Retinal pigment epithelial cell (primary cell): ENCODE data around the gene LIPJ.
A peak's percentile ranks its signal among the peaks of the same experiment; 100 is the strongest.

Source experiments
- DNase-seq: peaks from one replicate; pipeline ENCODE4 v3.0.0-alpha.2; 2010; ENCODE audit warnings: low read depth
- H3K4me3 ChIP-seq: 2 replicates; pipeline ENCODE4 v1.5.1; 2011; ENCODE audit warnings: mild to moderate bottlenecking, low read length, control low read depth, moderate library complexity
- TF ChIP-seq, protein P1 (sequence below): conservative IDR thresholded peaks from 2 replicates; pipeline ENCODE4 v1.5.1; 2011; ENCODE audit warnings: low read depth, low read length, control low read depth, inconsistent platforms

LIPJ gene

DNA sequence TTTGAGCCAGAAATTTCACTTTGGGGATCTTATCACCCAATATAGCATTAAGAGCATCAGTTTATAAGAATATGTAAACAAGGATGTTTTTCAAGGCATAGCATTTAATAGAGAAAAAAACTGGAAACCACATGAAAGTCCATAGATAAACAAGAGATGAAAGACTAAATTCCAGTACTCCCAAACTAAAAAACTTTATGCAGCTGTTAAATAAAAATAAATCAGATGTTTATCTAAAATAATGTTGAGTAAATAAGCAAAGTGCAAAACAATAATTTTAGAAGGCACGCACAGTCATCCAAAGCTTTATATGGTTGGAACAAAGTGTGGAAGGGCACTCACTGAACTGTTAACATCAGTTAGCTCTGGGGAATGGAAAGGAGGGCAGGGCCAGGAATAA, 24.4 kb upstream of the LIPJ start:
- TF ChIP-seq, protein P1, sequence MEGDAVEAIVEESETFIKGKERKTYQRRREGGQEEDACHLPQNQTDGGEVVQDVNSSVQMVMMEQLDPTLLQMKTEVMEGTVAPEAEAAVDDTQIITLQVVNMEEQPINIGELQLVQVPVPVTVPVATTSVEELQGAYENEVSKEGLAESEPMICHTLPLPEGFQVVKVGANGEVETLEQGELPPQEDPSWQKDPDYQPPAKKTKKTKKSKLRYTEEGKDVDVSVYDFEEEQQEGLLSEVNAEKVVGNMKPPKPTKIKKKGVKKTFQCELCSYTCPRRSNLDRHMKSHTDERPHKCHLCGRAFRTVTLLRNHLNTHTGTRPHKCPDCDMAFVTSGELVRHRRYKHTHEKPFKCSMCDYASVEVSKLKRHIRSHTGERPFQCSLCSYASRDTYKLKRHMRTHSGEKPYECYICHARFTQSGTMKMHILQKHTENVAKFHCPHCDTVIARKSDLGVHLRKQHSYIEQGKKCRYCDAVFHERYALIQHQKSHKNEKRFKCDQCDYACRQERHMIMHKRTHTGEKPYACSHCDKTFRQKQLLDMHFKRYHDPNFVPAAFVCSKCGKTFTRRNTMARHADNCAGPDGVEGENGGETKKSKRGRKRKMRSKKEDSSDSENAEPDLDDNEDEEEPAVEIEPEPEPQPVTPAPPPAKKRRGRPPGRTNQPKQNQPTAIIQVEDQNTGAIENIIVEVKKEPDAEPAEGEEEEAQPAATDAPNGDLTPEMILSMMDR = no peak
- no peak for DNase-seq
- no peak overlapping the region for H3K4me3 ChIP-seq

DNA sequence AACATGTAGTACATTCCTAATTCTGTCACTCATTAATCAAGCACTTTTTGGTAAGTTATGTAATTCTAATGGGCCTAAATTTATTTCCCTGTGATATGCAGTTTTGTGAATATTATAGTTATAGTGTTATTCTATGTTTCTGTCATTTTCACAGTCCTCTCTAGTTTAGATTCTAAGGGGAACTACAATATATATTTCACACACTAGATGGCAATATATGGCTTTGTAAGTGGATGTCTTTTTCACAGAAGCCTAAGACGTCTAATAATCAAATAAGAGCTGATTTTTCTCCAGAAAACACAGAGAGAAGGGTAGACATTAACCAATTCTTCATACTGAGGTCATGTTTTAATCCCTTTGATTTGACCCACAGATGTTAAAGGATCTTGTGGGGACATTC, 21.5 kb upstream of the LIPJ start:
- no peak overlapping the region for H3K4me3 ChIP-seq
- DNase-seq = no peak
- TF ChIP-seq, protein P1 = peak; percentile 41

DNA sequence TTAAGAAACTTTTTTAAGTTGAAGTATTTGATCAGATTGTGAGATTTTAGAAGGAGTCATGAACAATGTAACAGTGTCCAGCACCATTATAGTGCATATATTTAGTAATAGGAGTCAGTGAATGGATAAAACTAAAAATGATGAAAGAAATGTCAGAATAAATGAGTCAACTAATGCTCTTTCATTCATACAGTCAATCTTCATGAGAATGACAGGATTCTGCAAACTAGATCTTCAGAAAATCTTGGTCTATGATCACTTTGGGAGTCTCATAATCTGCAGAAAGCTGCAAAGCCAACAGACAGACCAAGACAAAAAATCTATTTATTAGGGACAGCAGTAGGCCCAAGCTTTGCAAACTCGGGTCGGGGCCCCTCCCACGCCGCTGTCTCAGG, 4.2 kb upstream of the LIPJ start:
- no peak for DNase-seq
- peak overlapping the region; percentile 54 for H3K4me3 ChIP-seq
- TF ChIP-seq, protein P1 = no peak

DNA sequence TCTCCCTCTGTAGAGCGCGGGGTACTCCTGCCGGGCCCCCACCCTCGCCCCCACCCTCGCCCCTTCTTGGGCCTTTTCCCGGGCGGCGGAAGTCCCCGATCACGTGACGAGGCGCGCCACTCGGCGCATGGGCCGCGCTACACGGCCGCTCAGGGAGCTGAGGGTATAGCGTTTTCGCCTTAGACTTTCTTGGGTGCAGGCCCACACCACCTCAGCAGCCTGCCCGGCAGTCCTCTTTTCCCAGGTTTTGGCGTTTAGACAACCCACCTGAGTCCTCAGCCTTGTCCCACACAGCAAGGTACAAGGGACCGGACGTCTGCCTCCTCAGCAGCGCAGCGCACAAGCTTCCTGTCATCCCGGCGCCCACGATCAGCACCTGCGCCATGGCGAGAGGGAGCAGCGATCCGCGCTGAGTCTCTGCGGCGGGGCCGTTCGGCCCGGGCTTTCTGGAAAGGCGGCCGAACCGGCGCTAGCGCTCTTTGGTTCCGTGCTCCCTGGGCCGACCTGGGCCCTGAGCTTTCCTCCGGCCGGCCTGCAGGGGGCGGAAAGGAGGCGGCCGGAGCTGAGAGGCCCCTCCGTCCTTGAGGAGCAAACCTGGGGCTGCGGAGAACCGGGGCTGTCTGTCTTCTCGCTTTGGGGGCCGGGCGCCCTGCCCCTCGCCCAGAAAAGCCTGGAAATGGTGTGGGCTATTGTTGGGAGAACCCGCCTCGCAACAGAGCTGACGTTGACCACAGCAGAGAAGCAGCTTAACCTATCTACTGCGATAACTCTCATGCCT, 3.6 kb upstream of the LIPJ start, which contains the start of gene RNLS:
Gene RNLS, minus strand, starts transcription at position 513 of the 778 bp plus-strand sequence.
- peak within 1 kb of the TSS; percentile 54 for H3K4me3 ChIP-seq

DNA sequence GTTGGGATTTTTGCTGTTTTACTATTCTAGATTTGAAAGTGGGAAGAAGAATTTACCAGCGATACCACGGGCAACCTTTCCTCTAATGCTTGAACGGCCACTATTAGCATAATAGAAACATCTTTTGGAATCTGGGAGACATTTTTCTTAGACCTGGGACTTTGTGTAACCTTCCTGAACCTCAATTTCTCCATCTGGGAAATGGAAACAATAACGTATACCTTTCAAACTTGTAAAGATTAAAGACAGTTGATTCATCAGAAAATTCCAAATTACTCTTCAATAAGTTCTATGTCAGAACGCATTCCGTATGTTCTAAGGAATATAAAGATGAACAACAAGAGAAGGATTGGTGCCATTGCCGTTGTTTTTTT, 3.0 kb upstream of the LIPJ start:
- H3K4me3 ChIP-seq = peak overlapping the region; percentile 54
- DNase-seq = no peak
- TF ChIP-seq, protein P1 = no peak

More for the DNA sequence above, 3.6 kb upstream of the LIPJ start, which contains the start of gene RNLS:
- TF ChIP-seq, protein P1 = peak; percentile 78
- DNase-seq = no peak

DNA sequence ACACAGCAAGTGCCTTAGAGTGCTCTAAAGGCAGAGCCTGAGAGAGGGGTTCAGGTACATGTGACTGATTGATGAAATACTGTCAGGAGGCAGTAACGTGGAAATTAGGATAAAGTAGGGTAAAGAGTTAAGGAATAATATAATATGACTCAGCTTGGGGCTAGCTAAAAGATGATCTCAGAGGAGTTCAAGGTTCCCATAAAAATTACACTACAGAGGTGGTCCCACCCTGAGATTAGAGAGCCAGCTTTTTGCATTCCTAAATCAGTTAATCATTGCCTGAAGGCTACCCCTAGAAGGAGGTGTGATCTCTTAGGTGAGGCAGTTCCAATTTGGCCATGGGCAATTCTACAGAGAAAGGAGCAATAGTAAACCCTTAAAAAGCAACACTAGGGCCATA, 5.8 kb downstream of the LIPJ start:
- TF ChIP-seq, protein P1 = no peak
- H3K4me3 ChIP-seq = no peak overlapping the region
- DNase-seq = no peak

DNA sequence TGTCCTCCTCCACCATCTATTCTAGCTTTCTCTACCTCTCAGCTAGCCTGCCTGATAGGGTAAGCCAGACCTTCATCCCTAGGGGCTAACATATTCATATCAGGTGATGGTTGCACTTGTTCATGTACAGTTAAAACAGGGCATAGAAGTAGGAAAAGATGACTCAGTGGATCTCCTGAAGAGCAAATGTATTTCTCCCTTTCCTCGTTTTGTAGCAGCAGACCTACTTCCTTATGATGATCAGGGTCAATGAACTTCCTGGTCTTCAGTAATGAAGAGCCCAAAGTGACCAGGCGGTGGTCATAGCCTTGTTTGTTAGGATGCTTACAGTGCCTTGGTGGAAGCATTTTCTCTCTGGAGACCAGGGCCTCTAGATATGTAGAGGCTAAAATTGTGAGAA, 6.3 kb downstream of the LIPJ start:
- H3K4me3 ChIP-seq = no peak overlapping the region
- DNase-seq = no peak
- TF ChIP-seq, protein P1 = no peak
